GM21619 (cell line): Measurements from ENCODE around the gene ZBTB3.
"Not testable (repeated sequence)": the region's sequence is repeated elsewhere in the genome, so short reads cannot be mapped to it uniquely, and the experiment has no call there.

Experiments used
- ATAC-seq: cut with Tn5 transposase; IDR thresholded peaks from one replicate; pipeline ENCODE4 v1.9.1; 2021; ENCODE audit not compliant: unreplicated experiment

The ZBTB3 gene

DNA sequence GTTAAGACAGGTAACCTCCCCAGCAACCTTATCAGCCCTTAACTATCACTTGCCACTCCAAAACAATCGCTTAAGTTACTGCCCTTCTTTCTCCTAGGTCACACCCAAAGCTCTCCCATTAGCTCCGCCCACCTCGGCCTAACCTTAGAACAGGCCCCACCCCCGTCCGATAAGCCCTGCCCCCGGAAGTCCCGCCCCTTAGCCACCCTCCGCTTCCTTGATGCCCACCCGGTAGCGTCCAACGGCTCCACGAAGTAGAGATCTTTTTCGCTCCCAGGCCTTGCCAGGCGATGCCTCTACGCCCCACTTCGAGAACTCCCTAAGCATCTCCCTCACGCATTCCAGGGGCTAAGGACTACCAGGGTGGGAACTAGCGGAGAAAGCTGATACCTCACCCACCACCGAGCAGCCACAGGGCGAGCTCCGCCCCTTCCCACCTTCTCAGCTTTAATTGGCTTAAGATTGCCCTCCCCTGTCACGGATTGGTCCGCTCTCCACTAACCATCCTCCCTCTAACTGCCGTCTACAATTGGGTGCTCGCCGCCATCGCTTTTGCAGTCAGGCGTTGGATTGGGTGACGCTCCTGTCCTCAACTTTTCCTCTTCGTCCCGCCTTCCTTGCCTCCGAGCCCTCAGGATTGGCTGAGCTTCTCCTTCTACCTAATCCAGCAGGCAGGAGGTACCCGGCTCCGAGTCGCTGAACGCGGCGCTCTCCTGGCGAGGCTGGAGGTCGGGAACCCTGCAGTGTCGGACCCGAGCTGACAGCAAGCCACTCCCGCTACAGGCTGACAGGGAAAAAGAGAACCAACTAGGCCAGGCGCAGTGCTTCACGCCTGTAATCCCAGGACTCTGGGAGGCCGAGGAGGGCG is at the start of gene ZBTB3:
Gene ZBTB3, minus strand, starts transcription at position 425 of the 868 bp plus-strand sequence. CDS start 496 bp downstream, outside the sequence.
- peak; percentile 92 for ATAC-seq

GRCh38 chr11:62801071-62801470 is 47.1 kb upstream of the ZBTB3 start:
- no peak for ATAC-seq

GRCh38 chr11:62799486-62799885 is 45.5 kb upstream of the ZBTB3 start:
- ATAC-seq = no peak

DNA sequence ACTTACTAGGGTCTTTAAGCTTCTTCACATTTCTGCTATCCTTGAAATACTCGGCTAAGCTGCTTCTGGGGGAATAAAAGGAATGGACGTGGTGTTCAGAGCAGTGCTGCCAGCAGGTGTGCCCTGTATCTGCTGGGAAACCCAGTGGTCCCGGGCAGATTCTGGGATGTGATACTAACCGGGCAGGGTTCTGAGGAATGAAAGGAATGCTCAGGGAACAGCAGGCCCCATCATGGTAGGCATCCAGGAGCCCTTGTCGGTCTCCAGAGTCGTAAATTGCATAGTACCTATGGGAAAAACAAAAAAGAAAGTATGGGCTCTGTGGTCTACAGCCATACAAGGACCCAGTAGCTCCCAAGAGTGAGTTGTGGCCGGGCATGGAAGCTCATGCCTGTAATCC is 42.3 kb upstream of the ZBTB3 start:
- ATAC-seq = no peak

DNA sequence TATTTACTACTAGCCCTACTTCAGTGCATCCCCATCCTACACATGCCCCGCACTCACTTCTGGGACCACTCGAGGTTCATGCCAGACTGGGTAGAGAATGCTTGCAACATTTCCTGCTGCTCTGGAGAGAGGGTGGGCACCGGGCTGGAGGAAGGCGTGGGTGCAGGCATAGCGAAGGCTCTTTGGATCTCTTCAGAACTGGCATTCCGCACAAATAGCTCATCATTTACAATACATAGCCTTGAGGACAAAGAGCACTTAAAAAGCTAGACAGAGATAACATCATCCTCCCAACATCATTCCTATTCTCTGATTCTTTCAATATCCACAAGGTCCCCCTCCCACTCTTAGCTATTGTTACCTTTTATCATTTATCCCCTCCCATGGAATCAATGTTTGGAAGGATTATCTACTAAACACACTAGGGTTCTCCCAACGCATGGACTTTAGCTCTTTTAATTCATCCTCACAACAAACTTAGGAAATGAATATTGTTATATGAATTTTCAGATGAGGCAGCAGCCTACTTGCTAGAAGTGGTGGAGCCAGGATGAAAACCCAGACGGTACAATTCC is 40.3 kb upstream of the ZBTB3 start:
- ATAC-seq = no peak

- ATAC-seq = no peak
These were observed 38.2 kb upstream of the ZBTB3 start for GRCh38 chr11:62792202-62792575.

DNA sequence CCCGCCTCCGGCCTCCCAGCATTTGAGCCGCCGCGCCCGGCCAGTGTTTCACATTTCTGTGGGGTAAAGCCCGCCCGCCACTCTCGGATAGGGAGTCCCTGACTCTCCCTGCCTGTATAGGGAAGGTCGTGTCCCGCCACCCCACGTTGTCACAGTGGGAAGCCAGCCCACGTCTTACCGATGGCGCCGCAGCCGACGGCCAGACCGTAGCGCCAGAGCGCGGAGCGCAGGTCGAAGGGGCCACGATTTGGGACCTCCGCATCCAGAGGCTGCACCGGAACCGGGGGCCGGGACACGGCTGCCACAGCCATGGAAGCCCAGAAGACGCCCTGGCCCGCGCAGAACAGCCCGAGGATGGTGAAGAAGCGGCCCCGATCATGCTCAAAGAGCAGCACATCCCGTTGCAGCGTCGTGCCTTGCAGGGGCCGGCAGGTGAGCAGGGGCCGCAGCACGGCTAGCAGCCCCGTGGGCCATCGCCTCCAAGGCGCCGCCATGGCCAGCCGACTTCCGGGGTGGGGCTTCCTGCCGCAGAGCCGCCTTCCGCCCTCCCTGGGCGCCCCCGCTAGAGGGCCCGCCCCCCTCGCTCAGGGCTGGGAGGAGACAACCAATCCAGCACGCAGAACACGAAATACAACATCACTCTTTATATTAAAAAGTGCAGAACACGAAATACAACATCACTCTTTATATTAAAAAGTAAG is 37.7 kb upstream of the ZBTB3 start, which contains the start of gene TMEM223:
Gene TMEM223, minus strand, starts transcription at position 506 of the 701 bp plus-strand sequence. Its CDS starts 12 bp downstream, at position 494.
- ATAC-seq = peak; percentile 63

DNA sequence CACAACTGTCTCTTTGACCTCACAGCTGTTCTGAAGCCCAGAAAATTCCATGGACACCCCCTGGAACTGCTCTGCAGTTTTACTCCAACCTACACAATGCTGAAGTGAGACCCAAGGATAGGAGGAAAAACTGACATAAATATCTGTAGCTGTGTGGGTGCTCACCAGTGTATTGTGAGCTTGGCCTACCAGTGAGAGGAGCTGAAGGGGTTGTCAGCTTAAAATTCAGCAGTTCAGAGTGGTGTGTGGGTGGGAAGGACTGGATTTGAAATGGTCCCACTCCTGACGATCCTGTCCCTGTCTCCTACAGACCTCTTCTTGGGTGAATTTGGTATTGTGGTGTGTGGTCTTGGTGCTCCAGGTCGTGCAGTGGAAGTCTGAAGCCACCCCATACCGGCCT is 35.6 kb upstream of the ZBTB3 start:
- no peak for ATAC-seq

- ATAC-seq = no peak
These were observed 35.0 kb upstream of the ZBTB3 start for GRCh38 chr11:62788991-62789390.

DNA sequence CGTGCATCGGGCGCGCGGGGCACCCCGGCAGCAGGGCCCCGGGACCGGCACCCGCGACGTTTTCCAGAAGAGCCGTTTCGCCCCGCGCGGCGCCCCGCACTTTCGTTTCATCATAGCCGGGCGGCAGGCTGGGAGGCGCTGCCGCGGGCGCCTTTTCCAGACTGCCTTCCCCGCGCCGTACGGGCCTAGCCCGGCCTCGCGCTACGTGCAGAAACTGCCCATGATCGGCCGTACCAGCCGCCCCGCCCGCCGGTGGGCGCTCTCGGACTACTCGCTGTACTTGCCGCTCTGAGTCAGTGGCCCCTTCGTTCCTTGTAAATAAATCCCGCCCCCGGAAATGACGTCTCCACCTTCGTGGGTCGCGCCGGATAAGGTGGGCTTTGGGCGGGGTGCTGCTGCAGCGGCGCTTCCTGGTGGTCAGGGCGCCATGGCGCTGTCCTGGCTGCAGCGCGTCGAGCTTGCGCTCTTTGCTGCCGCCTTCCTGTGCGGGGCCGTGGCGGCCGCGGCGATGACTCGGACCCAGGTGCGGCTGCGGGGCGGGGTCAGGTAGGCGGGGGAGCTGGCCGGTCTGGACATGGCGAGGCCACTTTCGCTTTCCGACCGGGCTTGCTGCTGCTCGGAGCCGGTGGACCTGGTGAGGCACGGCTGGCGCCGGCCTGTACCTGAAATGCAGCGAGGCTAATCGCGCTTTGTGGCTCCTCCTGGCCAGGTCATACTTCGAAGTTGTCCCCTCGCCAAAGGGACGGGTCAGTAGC is 33.2 kb upstream of the ZBTB3 start, which contains the start of gene TMEM179B:
Gene TMEM179B, plus strand, starts transcription at position 398 of the 755 bp plus-strand sequence. Its CDS starts 30 bp downstream, at position 428.
- peak; percentile 57 for ATAC-seq

GRCh38 chr11:62786318-62787004 is 32.5 kb upstream of the ZBTB3 start:
- peak; percentile 70 for ATAC-seq

GRCh38 chr11:62782753-62783152 is 28.8 kb upstream of the ZBTB3 start:
- no peak for ATAC-seq

DNA sequence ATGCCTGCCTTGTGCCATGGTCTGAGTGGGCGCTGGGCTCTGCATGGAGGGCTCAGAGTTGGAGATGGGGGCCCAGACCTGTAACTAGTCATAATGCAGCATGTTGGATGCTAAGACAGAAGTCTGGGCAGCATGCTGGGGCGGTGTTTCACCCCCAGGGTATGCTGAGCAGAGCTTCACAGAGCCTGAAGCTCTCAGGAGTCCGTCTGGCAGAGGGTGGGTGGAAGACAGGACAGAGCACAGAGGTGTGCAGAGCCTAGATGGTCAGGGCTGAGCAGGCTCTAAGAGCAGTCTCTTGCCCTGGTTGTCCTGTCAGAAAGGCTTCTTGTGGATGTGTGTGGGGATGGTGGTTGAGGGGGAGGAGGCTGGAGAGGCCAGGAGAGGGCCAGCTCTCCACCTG is 24.5 kb upstream of the ZBTB3 start:
- ATAC-seq = no peak

DNA sequence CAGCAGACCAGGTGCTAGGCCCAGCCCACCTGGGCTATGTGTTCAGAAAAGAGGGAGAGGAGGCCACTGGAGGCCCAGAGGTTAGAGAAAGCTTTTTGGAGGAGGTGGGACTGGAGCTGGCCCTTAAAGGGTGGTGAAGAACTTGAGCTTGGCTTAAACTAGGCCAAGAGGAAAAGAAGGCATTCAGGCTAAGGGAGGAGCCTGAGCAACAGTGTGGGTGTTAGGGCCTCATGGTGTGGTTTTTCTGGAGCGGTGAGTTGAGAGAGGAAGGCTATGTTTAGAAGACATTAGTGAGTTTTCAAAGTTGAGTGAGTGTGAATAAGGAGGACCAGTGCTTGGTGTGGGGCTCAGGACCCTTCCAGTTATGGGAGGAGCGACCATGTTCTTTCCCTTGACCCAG is 23.4 kb upstream of the ZBTB3 start:
- no peak for ATAC-seq

DNA sequence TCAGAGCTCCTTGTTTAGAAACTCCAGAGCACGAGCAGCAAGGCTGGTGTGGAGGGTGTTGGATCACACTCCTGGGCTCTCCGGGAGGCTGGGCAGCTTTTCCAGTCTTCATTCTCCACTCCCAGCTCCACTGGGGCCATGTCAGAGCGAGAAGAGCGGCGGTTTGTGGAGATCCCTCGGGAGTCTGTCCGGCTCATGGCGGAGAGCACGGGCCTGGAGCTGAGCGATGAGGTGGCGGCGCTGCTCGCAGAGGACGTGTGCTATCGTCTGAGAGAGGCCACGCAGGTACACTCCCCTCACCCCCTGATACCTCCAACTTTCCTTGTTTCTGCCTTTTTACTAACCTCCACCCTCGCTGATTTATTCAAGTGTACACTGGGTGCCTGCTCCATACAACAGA is 21.7 kb upstream of the ZBTB3 start:
- no peak for ATAC-seq

DNA sequence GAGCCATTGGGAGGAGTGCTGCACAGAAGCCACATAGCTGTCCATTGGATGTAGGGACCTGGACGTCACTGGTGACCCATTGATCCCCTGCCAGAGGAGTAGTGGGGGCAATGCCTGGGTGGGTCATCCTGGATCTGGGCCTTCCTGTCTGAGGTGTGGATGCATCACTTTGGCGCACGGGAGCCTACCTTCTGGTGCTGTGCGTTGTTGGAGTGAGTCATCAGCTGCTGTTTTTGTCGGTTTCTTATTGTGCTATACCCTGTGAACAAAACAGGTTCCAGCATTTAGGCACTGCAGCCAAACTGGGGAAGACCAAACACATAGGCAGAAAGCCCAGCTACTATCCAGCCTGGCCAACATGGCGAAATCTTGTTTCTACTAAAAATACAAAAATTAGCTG is 20.4 kb upstream of the ZBTB3 start:
- no peak for ATAC-seq

GRCh38 chr11:62771144-62772021 is 17.4 kb upstream of the ZBTB3 start, which contains the start of gene TAF6L:
Gene TAF6L (plus strand): TSS chr11:62771396. CDS start chr11:62775784, 4,388 bp downstream.
- peak; percentile 82 for ATAC-seq

DNA sequence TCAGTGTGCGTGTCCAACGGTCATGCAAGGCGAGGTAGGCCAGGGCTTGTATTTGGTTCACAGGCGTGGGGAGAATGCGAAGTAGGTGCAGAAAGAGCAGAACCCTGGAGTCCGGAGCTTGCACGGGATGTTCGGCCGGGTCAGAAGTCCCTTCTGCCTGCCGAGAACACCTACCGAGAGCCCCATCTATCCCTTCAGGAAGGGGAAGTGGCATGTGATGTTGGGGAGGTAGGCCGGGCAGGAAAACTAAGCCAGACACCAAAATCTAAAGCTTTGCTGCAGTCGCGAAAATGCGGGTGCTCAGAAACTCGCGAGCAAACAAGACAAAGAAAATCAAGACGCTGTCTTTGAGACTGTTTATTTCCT is 16.8 kb upstream of the ZBTB3 start:
- ATAC-seq = peak; percentile 1

DNA sequence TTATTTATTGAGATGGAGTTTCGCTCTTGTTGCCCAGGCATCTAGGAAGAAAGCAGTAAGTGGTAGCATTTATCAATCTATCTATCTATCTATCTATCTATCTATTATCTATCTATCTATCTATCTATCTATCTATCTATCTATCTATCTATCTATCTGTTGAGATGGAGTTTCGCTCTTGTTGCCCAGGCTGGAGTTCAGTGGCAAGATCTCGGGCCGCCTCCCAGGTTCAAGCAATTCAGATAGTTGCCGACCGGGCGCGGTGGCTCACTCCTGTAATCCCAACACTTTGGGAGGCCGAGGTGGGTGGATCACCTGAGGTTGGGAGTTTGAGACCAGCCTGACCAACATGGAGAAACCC is 6.9 kb upstream of the ZBTB3 start:
- not testable (repeated sequence) for ATAC-seq
